HG03025 (cell line): ENCODE data around the gene SPRYD4.
A peak's percentile ranks its signal among the peaks of the same experiment; 100 is the strongest.
"Not testable (repeated sequence)": the region's sequence is repeated elsewhere in the genome, so short reads cannot be mapped to it uniquely, and the experiment has no call there.

Experiments
- ATAC-seq: cut with Tn5 transposase; IDR thresholded peaks from one replicate; pipeline ENCODE4 v1.9.1; 2021; ENCODE audit warnings: mild to moderate bottlenecking, moderate library complexity; ENCODE audit not compliant: unreplicated experiment, low FRiP score

SPRYD4 gene

GRCh38 chr12:56468216-56469006 lies at the start of gene SPRYD4:
TSS of gene SPRYD4 (plus strand) at chr12:56468578. CDS start at chr12:56468592, 14 bp downstream.
- peak; percentile 72 for ATAC-seq

- no peak for ATAC-seq
Observed at GRCh38 chr12:56420411-56420810, 48.0 kb upstream of the SPRYD4 start.

- no peak for ATAC-seq
Observed at GRCh38 chr12:56425193-56425592, 43.2 kb upstream of the SPRYD4 start.

- no peak for ATAC-seq
Observed at GRCh38 chr12:56425940-56426438, 42.4 kb upstream of the SPRYD4 start.

GRCh38 chr12:56431288-56431687 lies 37.1 kb upstream of the SPRYD4 start:
- no peak for ATAC-seq

GRCh38 chr12:56431850-56432249 lies 36.5 kb upstream of the SPRYD4 start:
- no peak for ATAC-seq

GRCh38 chr12:56434828-56435227 lies 33.5 kb upstream of the SPRYD4 start:
- ATAC-seq = no peak

GRCh38 chr12:56437430-56438176 lies 30.8 kb upstream of the SPRYD4 start:
- no peak for ATAC-seq

GRCh38 chr12:56443208-56443607 lies 25.2 kb upstream of the SPRYD4 start:
- not testable (repeated sequence) for ATAC-seq

GRCh38 chr12:56448860-56449621 lies 19.3 kb upstream of the SPRYD4 start, which contains the start of gene TIMELESS:
TSS of gene TIMELESS (minus strand) at chr12:56449426. CDS start at chr12:56434170, 15,256 bp downstream.
- peak; percentile 91 for ATAC-seq

- no peak for ATAC-seq
Observed at GRCh38 chr12:56449622-56449984, 18.8 kb upstream of the SPRYD4 start.

- no peak for ATAC-seq
Observed at GRCh38 chr12:56450241-56450640, 18.1 kb upstream of the SPRYD4 start.

- no peak for ATAC-seq
Observed at GRCh38 chr12:56451147-56451546, 17.2 kb upstream of the SPRYD4 start.

GRCh38 chr12:56454557-56454956 lies 13.8 kb upstream of the SPRYD4 start, which contains the start of gene MIP:
TSS of gene MIP (minus strand) at chr12:56454657. CDS start at chr12:56454613, 44 bp downstream.
- no peak for ATAC-seq

GRCh38 chr12:56457817-56458216 lies 10.6 kb upstream of the SPRYD4 start:
- ATAC-seq = no peak

- no peak for ATAC-seq
Observed at GRCh38 chr12:56461235-56462159, 6.9 kb upstream of the SPRYD4 start.

- ATAC-seq = no peak
Observed at GRCh38 chr12:56462565-56462964, 5.8 kb upstream of the SPRYD4 start.

GRCh38 chr12:56469007-56469930 lies 891 bp downstream of the SPRYD4 start:
- peak; percentile 4 for ATAC-seq

GRCh38 chr12:56474389-56474788 lies 6.0 kb downstream of the SPRYD4 start:
- no peak for ATAC-seq
